Measurements from ENCODE around the gene TMEM219. TPM values are rescaled to one million over a fixed set of nuclear protein-coding genes. Genes with fewer than 3 reads are reported as not detected.

TMEM219 gene
- total RNA-seq, 1 experiment from 2014 or later = 48.3 TPM

DNA sequence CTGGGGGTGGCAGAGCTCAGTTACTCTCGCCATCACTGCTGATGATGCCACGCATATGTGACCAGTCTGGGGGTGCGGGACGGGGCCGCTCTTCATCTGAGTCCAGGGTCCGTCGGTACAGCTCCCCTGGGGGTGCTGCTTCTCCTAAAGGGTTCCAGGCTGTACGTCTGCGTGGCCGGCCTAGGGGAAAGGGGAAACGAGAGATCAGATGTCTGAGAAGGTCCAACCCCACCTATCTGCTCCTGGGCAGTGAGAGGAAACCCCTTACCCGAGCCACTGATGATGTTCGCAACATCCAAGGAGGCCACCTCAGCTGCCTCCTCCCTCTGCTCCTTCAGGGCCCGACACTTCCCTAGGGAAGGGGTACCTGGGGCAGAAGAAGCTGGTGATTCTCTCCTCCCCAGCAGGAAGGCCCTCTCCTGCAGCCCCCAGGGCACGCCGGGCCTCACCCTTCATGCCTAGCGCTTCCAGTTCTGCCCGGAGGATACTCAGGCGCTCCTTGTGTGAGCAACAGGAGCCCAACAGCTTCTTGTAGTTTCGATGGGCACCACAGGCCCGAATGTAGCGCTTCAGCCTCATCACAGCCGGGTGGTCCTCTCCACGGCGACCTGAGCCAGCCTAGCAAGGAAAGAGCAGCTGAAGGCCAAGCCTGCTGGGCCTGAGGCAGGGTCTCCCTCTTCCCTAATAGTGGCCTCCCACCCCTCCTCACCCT lies 31.5 kb downstream of the TMEM219 start:
- intact Hi-C loops (cut with micrococcal nuclease; ENCODE audit: unreplicated experiment) = no loop called here
- Histone ChIP-seq H3K27ac (ENCODE audit: low read depth, low read length, poor library complexity, severe bottlenecking) (peak overlapping the region; percentile 91), H3K9me3 (ENCODE audit: low read depth, low read length, poor library complexity, severe bottlenecking) (no peaks in the 10 kb centered on the region), H3K36me3 (ENCODE audit: insufficient read depth, low read length, poor library complexity, severe bottlenecking) (peaks cover 46% of the 10 kb centered on the region), H3K4me3 (ENCODE audit: low read depth, low read length, poor library complexity, severe bottlenecking) (no peak overlapping the region), H3K4me1 (ENCODE audit: insufficient read depth, low read length, poor library complexity, severe bottlenecking) (peaks cover 16% of the 10 kb centered on the region), H3K27me3 (replicated peaks; ENCODE audit: insufficient read depth, low read depth, low read length, poor library complexity) (no peaks in the 10 kb centered on the region)
- TF ChIP-seq, protein P1, sequence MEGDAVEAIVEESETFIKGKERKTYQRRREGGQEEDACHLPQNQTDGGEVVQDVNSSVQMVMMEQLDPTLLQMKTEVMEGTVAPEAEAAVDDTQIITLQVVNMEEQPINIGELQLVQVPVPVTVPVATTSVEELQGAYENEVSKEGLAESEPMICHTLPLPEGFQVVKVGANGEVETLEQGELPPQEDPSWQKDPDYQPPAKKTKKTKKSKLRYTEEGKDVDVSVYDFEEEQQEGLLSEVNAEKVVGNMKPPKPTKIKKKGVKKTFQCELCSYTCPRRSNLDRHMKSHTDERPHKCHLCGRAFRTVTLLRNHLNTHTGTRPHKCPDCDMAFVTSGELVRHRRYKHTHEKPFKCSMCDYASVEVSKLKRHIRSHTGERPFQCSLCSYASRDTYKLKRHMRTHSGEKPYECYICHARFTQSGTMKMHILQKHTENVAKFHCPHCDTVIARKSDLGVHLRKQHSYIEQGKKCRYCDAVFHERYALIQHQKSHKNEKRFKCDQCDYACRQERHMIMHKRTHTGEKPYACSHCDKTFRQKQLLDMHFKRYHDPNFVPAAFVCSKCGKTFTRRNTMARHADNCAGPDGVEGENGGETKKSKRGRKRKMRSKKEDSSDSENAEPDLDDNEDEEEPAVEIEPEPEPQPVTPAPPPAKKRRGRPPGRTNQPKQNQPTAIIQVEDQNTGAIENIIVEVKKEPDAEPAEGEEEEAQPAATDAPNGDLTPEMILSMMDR (conservative IDR thresholded peaks at IDR 0.05; ENCODE audit: low read depth, low read length) = no peak
- no peak for TF ChIP-seq EZH2 (IDR thresholded peaks at IDR 0.05; ENCODE audit: borderline replicate concordance, low read depth, low read length, poor library complexity, severe bottlenecking)
- BruUV-seq (replicated peaks) = no TSS peak
- DNase-seq (ENCODE audit: low spot score) = no peak
- ChIA-PET CTCF (interaction anchor here (0.6 kb wide), 2 partner anchors 28 to 158 kb away, joined by 3 read pairs; no protein-coding TSS in a partner anchor), POLR2A (ENCODE audit: low non-redundant PET) (no interaction called here)

DNA sequence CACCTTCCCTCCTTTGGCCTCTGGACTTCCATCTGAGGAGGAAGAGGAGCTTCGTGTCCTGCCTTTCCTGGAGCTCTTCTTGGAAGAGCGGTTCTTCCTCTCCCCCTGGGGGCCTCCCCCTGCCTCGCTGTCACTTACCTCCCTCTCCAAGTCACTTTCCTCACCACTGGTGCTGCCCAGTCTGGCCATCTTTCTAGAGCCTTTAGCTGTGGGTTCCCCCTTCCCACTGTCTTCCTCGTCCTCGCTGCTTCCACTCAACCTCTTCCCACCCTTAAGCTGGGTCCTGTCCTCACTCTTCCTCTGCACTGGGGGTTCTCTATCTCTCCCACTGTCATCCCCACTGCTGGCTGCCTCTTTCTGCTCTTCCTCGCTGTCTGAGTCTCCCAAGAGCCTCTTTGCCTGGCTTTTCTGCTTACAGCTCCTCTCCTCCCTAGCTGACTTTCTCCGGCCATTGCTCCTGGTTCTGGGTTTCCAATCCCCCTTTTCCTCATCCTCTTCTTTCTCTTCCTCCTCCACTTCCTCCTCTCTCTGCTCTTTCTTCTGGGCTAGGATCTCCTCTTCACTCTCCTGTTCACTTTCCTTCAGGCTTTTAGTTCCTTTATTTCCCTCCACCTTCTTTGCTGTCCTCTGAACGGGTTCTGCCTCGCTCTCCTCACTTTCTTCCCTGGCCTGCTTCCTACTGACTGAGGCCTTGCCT lies 32.2 kb downstream of the TMEM219 start:
- H3K36me3 ChIP-seq (ENCODE audit: insufficient read depth, low read length, poor library complexity, severe bottlenecking) = peaks cover 45% of the 10 kb centered on the region
- peak overlapping the region; percentile 66 for H3K4me3 ChIP-seq (ENCODE audit: low read depth, low read length, poor library complexity, severe bottlenecking)
- BruUV-seq (replicated peaks) = TSS peak; percentile 82
- ChIA-PET POLR2A (ENCODE audit: low non-redundant PET) (no interaction called here), CTCF (interaction anchor here (0.6 kb wide), 1 partner anchor 29 kb away, joined by 3 read pairs; no protein-coding TSS in a partner anchor)
- no peaks in the 10 kb centered on the region for H3K27me3 ChIP-seq (replicated peaks; ENCODE audit: insufficient read depth, low read depth, low read length, poor library complexity)
- DNase-seq (ENCODE audit: low spot score) = no peak
- TF ChIP-seq EZH2 (IDR thresholded peaks at IDR 0.05; ENCODE audit: borderline replicate concordance, low read depth, low read length, poor library complexity, severe bottlenecking) = no peak
- TF ChIP-seq, protein P1 (conservative IDR thresholded peaks at IDR 0.05; ENCODE audit: low read depth, low read length) = no peak
- intact Hi-C loops (cut with micrococcal nuclease; ENCODE audit: unreplicated experiment) = no loop called here
- H3K27ac ChIP-seq (ENCODE audit: low read depth, low read length, poor library complexity, severe bottlenecking) = peak overlapping the region; percentile 91
- peaks cover 16% of the 10 kb centered on the region for H3K4me1 ChIP-seq (ENCODE audit: insufficient read depth, low read length, poor library complexity, severe bottlenecking)
- H3K9me3 ChIP-seq (ENCODE audit: low read depth, low read length, poor library complexity, severe bottlenecking) = no peaks in the 10 kb centered on the region

DNA sequence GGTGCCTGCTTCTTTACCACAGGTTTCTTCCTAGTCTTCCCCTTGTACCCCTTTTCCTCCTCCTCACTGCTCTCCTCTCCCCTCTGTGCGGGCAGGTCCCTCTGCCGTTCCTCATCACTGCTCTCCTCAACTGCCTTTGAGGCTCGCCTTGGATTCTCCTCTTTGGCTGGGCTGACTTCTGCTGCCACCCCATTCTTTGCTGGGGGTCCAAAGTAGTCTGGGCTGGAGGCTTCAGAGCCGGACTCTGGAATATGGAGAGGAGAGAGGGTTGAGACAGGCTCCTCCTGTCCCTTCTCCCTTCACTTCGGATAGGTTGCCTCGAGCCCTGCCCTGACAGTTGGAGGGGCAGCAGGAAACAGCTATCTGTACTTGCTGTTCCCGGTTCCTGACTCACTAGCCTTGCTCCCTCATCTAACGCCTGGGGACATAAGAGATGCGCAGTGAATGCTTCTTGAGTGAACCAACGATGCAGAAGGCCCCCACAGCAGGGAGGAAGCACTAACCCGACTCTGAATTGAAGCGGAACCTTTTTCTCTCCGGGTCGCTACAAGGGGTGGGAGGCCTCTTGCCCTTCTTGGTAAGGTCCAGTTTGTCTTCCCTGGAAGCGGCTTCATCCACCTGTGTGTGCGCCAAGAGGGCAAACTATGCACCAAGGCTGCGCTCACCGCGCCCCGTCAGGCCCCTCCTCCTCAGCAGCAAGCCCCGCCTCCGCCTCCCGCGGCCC lies 32.9 kb downstream of the TMEM219 start:
- ChIA-PET POLR2A (ENCODE audit: low non-redundant PET) (no interaction called here), CTCF (no interaction called here)
- Histone ChIP-seq H3K36me3 (ENCODE audit: insufficient read depth, low read length, poor library complexity, severe bottlenecking) (peaks cover 41% of the 10 kb centered on the region), H3K4me1 (ENCODE audit: insufficient read depth, low read length, poor library complexity, severe bottlenecking) (peaks cover 16% of the 10 kb centered on the region), H3K27me3 (replicated peaks; ENCODE audit: insufficient read depth, low read depth, low read length, poor library complexity) (no peaks in the 10 kb centered on the region), H3K9me3 (ENCODE audit: low read depth, low read length, poor library complexity, severe bottlenecking) (no peaks in the 10 kb centered on the region), H3K4me3 (ENCODE audit: low read depth, low read length, poor library complexity, severe bottlenecking) (peak overlapping the region; percentile 66), H3K27ac (ENCODE audit: low read depth, low read length, poor library complexity, severe bottlenecking) (peak overlapping the region; percentile 91)
- TF ChIP-seq, protein P1 (conservative IDR thresholded peaks at IDR 0.05; ENCODE audit: low read depth, low read length) = no peak
- TF ChIP-seq EZH2 (IDR thresholded peaks at IDR 0.05; ENCODE audit: borderline replicate concordance, low read depth, low read length, poor library complexity, severe bottlenecking) = no peak
- no TSS peak for BruUV-seq (replicated peaks)
- intact Hi-C loops (cut with micrococcal nuclease; ENCODE audit: unreplicated experiment) = no loop called here
- DNase-seq (ENCODE audit: low spot score) = peak; percentile 36
